Bone marrow (tissue), 2 donors: ENCODE measurements around the gene SLC22A14.

ENCODE experiments used
- DNase-seq, 2 donors: peaks; one replicate each; lab custom pipeline; 2025; lab: John Stamatoyannopoulos, UW

The SLC22A14 gene

DNA sequence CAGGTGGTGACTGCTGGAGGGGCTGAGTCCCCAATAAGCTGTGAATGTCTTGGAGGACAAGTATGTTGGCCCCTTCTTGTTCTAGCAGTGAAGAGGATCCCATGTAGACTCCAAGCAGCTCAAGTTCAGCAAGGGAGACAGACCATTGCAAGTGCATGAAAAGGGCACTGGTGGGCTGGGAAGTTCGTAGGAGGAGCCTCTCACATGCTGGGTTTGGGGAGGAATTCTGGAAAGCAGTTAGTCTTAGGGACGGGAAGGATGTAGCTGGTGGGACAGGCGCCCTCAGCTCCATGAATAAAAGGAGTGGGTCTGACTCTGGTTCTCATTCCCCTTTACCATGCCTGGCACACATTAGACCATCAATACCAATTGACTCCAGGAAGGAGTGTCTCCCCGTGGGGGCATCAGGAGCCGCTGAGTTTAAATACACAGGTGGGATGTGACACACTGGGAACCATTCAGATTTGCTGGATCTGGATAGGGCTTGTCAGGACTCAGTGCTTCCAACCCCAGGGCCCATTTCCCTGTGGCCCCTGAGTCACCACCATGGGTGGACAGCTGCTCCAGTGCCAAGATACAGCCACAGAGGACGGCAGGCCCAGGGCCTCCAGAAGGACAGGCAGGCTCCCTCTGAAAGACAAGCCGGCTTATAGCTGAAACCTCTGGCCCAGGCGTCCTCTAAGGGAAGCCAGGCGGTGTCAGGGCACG lies 63.9 kb downstream of the SLC22A14 start:
- DNase-seq = no peak

DNA sequence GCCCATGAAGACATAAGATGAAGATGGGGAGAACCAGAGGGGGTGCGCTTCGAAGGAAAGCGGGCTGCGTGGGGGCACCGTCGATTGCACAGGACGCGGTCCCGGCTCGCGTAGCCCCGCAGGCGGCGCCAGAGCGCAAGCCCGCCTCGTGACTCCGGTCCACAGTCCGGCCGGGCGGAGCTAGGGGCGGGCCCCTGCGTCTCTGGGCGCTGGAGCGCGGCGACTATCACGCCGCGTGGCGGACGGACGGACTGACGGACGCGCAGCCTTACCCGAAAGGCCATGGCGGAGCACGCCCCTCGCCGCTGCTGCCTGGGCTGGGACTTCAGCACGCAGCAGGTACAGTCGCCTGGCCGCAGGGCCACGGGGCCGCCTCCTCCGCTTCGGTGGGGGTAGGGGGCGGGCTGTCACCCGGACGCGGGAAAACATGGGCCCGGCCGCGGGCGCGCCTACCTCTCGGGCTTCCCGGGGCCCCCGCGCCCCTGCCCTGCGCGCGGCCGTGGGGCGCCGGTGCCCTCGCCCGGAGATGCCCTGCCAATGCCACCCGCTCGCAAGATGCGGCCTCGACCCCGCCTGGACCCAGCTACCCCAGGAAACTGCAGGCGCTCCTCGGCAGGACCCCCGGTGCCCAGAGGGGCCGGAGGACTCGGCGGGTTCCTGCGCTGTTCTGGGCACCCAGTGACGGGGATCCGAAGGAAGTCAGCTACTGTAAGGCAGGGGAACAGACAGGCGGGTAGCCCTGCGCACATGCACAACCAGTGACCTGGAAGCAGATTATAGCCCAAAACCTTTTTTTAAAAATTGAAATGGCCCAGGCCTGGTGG lies 64.7 kb downstream of the SLC22A14 start, which contains the start of gene XYLB:
Gene XYLB, plus strand, starts transcription at position 199 of the 824 bp plus-strand sequence. Its CDS starts 84 bp downstream, at position 283.
- DNase-seq = peak; percentile 35 to 52

DNA sequence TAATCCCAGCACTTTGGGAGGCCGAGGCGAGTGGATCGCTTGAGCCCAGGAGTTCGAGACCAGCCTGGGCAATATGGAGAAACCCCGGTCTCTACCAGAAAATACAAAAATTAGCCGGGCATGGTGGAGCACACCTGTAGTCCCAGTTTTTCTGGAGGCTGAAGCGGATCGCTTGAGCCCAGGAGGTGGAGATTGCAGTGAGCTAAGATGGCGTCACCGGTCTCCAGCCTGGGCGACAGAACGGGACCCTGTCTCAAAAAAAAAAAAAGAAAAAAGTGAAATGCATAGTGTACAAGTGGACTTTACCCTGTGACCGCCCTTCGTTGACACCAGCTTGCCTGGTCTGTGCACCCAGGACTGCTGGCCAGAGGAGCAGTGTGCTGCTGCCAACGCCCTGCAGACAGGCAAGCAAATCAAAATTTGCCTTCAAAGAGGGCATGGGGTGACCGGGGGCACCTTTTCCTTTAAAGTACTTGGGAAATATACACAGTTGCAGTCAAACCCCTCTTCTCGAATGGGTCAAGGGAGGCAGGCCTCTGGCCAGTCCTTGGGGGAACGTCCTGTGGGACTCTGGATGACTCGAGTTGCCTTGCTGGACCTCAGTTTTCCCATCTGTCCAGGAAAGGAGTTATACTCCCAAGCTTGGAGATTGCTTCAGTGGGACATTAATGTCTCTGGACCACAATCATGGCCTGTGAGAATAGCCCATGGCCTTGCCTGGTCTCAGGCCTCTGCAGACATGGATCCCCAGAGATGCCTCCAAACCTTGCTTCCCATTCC lies 65.5 kb downstream of the SLC22A14 start:
- DNase-seq = no peak

DNA sequence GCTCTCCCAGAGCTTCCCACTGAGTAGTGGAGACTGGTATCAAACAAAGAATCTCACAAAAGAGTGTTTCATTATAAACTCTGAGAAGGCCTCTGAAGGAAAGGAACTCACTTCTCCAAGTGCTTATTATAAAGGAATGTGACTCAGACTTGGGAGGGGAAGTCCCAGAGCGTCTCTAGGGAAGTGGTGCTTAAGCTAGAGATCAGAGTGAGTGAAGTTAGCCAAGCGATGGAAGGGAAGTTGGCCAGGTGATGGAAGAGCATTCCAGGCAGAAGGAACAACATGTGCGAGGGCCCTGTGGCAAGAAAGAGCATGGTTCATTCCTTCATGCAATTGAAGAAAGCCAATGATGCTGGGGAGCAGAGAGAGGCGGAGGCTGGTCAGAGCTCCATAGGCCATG lies 66.8 kb downstream of the SLC22A14 start:
- DNase-seq = peak in 1 of 2 donors; percentile 37

DNA sequence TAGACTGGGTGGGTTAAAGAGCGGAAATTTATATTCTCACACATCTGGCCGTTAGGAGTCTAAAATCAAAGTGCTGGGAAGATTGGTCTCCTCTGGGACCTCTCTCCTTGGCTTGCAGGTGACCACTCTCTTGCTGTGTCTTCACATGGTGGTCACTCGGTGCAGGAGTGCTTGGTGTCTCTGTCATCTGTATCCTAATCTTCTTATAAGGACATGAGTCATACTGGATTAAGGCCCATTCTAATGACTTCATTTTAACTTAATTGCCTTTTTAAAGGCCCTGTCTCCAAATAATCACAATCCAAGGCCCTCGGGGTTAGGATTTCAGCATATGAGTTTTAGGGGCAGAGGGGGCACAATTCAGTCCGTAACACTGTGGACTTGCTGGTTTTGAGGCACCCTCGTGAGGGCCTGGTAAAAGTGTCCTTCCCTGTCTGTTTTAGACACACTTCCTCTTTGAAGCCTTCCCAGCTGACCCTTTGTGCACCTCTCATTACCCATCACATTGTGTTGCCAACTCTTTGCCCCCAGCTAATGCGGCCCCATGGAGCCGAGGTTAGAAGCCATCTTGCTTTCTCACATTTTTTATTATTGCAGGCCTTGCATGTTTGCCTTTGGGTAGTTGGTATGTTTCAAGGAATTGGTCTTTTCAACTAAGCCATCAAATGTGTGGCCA lies 67.7 kb downstream of the SLC22A14 start:
- no peak for DNase-seq

DNA sequence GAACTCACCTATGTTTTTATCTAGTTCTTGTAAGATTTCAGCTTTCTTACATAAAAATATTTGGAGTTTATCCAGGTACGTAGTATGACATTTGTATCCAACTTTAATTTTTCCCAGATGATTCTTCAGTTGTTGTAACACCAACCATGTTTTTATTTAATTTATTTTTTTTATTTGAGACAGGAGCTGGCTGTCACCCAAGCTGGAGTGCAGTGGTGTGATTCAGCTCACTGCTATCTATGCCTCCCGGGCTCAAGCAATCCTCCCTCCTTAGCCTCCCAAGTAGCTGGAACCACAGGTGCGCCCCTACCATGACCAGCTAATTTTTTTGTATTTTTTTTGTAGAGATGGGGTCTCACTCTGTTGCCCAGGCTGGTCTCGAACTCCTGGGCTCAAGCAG lies 71.1 kb downstream of the SLC22A14 start:
- no peak for DNase-seq

DNA sequence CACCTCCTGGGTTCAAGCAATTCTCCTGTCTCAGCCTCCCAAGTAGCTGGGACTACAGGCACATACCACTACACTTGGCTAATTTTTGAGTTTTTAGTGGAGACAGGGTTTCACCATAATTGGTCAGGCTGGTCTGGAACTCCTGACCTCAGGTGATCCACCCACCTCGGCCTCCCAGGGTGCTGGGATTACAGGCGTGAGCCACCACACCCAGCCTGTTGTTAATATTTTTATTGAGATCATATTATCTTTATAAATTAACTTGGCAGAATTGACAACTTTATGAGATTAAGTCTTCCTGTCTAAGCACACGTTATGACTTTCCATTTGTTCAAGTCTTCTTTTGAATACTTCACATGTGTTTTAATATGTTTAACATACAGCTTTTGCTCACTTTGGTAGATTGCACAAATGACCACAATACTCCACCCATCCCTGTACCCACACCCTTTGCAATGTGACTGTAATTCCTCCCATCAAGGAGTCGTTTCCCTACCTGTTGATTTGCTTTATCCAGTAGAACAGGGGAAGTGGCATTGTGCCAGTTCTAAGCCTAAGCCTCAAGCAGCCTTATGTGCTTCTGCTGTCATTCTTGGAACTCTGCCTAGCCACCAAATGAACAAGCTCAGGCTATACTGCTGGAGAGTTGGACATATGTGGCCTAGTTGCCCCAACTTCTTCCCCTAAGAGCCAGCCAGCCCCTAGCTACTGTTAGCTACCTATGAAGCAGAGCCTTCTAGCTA lies 72.7 kb downstream of the SLC22A14 start:
- DNase-seq = no peak

DNA sequence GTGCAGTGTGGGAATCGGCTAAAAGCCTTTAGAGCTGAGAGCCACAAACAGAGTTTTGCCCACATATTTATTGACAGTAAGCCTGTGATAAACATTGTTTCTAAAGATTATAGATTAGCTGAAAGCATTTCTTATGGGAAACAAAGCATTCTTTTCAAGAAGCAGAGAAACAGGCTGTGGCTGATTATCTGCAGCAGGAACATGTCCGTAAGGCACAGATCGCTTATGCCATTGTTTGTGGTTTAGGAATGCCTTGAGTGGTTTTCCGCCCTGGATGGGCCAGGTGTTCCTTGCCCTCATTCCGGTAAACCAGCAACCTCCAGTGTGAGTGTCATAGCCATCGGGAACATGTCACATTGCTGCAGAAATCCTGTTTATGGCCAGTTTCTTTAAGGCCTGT lies 76.9 kb downstream of the SLC22A14 start:
- DNase-seq = no peak

DNA sequence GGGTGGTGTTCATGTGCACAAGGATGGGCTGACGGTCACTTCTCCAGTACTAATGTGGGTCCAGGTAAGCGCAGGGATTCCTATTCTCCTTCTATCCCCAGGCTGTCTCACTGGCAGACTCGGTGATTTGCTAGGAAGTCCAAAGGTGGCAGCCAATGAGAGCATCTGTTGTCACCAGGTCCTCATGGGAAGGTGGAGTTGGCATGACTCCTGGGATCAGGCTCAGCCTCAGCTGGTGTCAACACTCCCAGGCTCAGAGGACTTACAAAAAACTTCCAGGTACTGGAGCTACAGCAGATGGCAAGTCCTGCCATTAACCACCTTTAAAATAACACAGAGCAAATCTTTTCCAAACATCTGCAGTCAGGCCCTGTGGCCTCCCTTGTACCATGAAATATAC lies 78.3 kb downstream of the SLC22A14 start:
- DNase-seq = no peak

DNA sequence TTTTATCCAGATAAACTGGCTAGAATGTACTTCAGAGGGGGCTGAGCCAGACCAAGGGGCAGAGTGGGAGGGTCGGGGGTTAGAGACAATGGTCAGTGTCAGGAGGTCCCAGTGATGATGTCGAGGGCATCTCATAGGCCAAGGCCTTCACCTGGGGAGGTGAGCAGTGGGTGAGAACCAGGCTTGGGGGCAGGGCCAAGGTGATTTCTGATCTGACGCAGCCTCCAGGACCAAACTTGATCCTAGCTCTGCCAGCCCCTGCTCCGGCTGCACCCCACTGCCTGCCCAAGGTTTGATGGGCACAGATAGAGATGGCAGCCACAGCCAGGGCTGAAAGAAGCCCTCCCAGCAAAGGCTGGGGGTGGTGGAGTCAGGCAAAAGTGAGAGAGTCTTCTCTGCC lies 79.4 kb downstream of the SLC22A14 start:
- no peak for DNase-seq

DNA sequence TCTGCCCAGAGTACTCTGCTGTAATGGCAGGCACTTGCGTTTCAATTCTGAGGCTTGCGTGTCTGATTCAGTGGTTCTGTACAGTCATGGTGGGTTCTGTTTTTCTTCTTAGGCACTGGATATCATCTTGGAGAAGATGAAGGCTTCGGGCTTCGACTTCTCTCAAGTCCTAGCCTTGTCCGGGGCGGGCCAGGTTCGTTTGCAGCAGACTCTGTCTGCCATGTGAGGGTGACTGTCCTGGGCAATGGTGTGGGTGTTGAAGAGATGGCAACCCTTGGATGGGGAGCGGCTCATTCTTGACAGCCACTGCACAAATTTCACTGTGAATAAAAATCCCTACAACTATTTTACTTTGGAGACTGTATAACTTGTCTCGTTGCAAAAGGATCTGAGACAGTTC lies 80.7 kb downstream of the SLC22A14 start:
- no peak for DNase-seq

DNA sequence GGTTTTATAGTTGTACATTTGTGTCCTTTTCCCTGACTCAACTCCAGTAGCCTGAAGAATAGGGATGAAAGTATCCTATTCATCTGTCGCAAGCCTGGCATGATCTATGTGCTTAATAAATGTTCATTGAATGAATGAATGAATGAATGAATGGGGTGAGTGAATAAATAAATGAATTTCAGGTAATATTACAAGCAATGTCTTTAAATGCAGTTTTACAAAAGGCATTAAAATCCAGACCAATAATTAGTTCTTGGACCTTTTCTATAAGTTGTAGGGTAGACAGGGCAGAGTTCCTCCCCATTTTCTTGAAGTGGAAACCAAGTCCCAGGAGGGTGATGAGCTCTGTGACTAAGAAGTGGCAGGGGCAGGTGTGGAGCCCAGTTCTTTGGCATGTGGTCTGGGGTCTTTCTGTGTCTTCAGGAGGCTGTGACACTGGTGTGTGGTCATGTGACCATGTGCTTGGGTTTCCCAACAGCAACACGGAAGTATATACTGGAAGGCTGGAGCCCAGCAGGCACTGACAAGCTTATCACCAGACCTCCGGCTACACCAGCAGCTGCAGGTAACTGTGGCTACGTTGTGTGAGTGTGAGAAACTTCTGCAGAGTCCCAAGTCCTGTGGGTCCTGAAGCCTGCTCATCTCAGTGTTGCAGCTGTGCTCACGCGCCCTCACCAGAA lies 82.8 kb downstream of the SLC22A14 start:
- DNase-seq = no peak

DNA sequence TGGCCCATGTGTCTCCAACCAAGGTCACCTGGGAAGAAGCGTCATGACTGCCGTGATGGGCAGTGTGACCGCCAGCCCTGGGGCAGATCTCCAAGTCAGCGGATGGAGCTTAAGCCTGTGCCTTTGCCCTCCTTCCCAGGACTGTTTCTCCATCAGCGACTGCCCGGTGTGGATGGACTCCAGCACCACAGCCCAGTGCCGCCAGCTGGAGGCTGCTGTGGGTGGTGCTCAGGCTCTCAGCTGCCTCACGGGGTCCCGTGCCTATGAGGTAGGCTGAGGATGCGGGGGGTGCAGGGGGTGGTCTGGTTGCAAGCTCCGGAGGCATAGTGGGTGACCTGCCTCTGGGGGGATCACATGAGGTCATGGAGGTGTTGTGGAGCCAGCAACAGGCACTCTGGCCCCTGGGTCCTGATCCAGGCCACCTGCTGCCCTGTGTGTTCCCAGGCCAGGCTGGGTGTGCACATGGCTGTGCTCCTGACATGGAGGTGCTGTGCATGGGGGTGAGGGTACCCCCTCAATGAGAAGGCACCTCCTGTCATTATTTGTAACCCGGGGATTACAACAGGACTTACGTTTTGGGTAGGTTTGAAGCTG lies 83.5 kb downstream of the SLC22A14 start:
- DNase-seq = no peak

DNA sequence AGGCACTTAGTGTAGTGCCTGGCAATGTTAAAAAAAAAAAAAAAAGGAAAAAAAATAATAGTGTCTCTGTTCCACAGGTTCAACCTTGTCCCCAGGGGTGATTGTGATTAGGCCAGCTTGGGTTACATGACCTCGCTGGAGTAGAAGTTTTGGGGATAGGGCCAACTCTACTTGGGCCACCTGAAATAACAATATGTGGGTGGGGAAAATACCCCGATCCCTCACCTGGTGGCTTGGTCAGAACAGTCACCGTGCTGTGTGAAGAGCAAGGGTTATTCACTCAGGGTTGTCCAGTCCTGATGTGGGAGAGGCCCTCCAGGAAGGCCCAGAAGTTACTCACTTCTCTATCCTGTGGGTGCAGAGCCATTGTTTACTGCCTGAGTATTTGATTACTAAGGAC lies 84.0 kb downstream of the SLC22A14 start:
- DNase-seq = no peak

DNA sequence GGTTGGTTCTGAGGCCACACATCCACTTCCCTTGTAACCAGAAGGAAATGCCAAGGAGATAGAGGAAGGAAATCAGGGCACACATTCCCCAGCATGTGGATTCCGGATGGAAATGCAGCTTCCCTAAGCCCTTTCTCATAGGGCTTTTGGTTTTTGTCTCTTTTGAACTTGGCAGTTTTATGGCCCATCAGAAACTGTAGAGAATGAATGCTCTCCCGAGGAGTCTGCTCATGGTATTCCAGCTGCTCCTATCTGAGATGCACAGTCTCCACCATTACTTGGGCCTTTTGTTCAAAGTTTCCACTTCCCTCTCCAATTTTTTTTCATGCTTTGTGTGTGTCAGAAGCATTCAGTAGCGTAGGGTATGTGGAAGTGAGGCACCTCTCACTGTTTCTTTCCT lies 85.7 kb downstream of the SLC22A14 start:
- no peak for DNase-seq
